ENCODE results near the gene ACSM3. TPM values are rescaled to one million over a fixed set of nuclear protein-coding genes. Genes with fewer than 3 reads are reported as not detected.

Gene ACSM3
- total and polyA plus RNA-seq, 2 donors (not counting 3 experiments of a cell fraction or from before 2014, with no cell fraction given), result 23.7 to 37.3 TPM

GRCh38 chr16:20749474-20749873 is 14.3 kb upstream of the ACSM3 start:
- no peak overlapping the region for H3K4me2 ChIP-seq (ENCODE audit: insufficient read depth, low read length)
- dilution Hi-C loops (cut with MboI; ENCODE audit: extremely low pct_ligation_motif_present, low sequenced_read_pairs), result no loop called here
- BruUV-seq (replicated peaks), result no TSS peak
- no peak overlapping the region for H3K9ac ChIP-seq (replicated peaks; ENCODE audit: extremely low read depth, insufficient read depth, low read length)
- ChIA-PET POLR2A (no interaction called here), CTCF (no interaction called here)
- no peaks in the 10 kb centered on the region for H3K4me1 ChIP-seq (ENCODE audit: control insufficient read depth, extremely low read depth, insufficient read depth, low read length)
- no peak overlapping the region for H3K4me3 ChIP-seq (replicated peaks in 1 of 3; ENCODE audit: insufficient read depth in 1 of 3, low read depth in 1 of 3, low read length in 3 of 3)
- H3K79me2 ChIP-seq (ENCODE audit: control insufficient read depth, insufficient read depth, low read length), result no peaks in the 10 kb centered on the region
- no peak overlapping the region for H3K27ac ChIP-seq (ENCODE audit: insufficient read depth, low read depth, low read length)
- H3K9me1 ChIP-seq (replicated peaks; ENCODE audit: control insufficient read depth, extremely low read depth, insufficient read depth, low read length), result no peaks in the 10 kb centered on the region
- TF ChIP-seq MAX (IDR thresholded peaks at IDR 0.05; ENCODE audit: insufficient read depth, insufficient read length) (no peak), FOS (IDR thresholded peaks at IDR 0.05; ENCODE audit: borderline replicate concordance, insufficient read depth, low read length) (no peak), GATA2 (IDR thresholded peaks at IDR 0.05; ENCODE audit: insufficient read depth, insufficient read length, low read depth, low read length) (no peak), CTCF (IDR thresholded peaks at IDR 0.05; ENCODE audit: extremely low read depth in 1 of 2, insufficient read depth in 1 of 2, low read depth in 1 of 2, low read length in 2 of 2) (no peak), EZH2 (IDR thresholded peaks at IDR 0.05; ENCODE audit: borderline replicate concordance, low read depth, low read length, severe bottlenecking) (no peak), POLR2A (IDR thresholded peaks at IDR 0.05; ENCODE audit: low read depth, low read length) (no peak), JUN (IDR thresholded peaks at IDR 0.05; ENCODE audit: borderline replicate concordance, insufficient read depth, insufficient read length, low read depth) (no peak), POLR2AphosphoS5 (IDR thresholded peaks at IDR 0.05; ENCODE audit: insufficient read depth, low read depth, low read length) (no peak), MYC (IDR thresholded peaks at IDR 0.05; ENCODE audit: low read depth, low read length) (no peak)
- no peaks in the 10 kb centered on the region for H3K9me3 ChIP-seq (replicated peaks; ENCODE audit: control insufficient read depth, insufficient read depth, low read length)
- intact Hi-C loops (cut with micrococcal nuclease), result no loop called here
- no peak for FAIRE-seq
- peaks cover 0 to 3% of the 10 kb centered on the region in 2 experiments for H3K27me3 ChIP-seq (ENCODE audit: control insufficient read depth in 2 of 2, insufficient read depth in 2 of 2, low read length in 2 of 2)
- H4K20me1 ChIP-seq (replicated peaks; ENCODE audit: control insufficient read depth, extremely low read depth, insufficient read depth, low read length), result no peaks in the 10 kb centered on the region
- H2AFZ ChIP-seq (ENCODE audit: low read depth, low read length), result no peak overlapping the region
- H3K36me3 ChIP-seq (ENCODE audit: control insufficient read depth in 2 of 2, extremely low read depth in 1 of 2, insufficient read depth in 2 of 2, low read length in 2 of 2), result no peaks in the 10 kb centered on the region
- DNase-seq (ENCODE audit: low read depth, low spot score), result no peak

Measured in endothelial cell of umbilical vein (primary cell).